AG10803 (cell line): ENCODE results near the gene XPR1.
"Not testable (repeated sequence)": the region's sequence is repeated elsewhere in the genome, so short reads cannot be mapped to it uniquely, and the experiment has no call there.

ENCODE experiments used
- DNase-seq: peaks from one replicate; pipeline ENCODE4 v3.0.0; 2010; ENCODE audit warnings: low read depth
- H3K4me3 ChIP-seq: 2 replicates; pipeline ENCODE4 v1.5.1; 2011; ENCODE audit warnings: mild to moderate bottlenecking, low read length, control low read depth
- CTCF ChIP-seq: conservative IDR thresholded peaks from 2 replicates; pipeline ENCODE4 v1.5.1; 2011; ENCODE audit warnings: mild to moderate bottlenecking, low read length, control low read depth, inconsistent platforms

XPR1 gene

GRCh38 chr1:180643693-180644092 is 11.9 kb downstream of the XPR1 start:
- no peak for TF ChIP-seq CTCF
- peak; percentile 38 for DNase-seq
- no peak overlapping the region for H3K4me3 ChIP-seq

GRCh38 chr1:180644526-180645192 is 12.8 kb downstream of the XPR1 start:
- no peak for TF ChIP-seq CTCF
- DNase-seq: no peak
- no peak overlapping the region for H3K4me3 ChIP-seq

- DNase-seq, H3K4me3 ChIP-seq: not testable (repeated sequence)
Observed at GRCh38 chr1:180645261-180645660, 13.4 kb downstream of the XPR1 start.

- DNase-seq: no peak
- no peak for TF ChIP-seq CTCF
- no peak overlapping the region for H3K4me3 ChIP-seq
Observed at GRCh38 chr1:180646093-180646492, 14.3 kb downstream of the XPR1 start.

- DNase-seq: no peak
- TF ChIP-seq CTCF: no peak
- no peak overlapping the region for H3K4me3 ChIP-seq
Observed at GRCh38 chr1:180646547-180646946, 14.7 kb downstream of the XPR1 start.

GRCh38 chr1:180652792-180653191 is 21.0 kb downstream of the XPR1 start:
- peak; percentile 34 for DNase-seq
- no peak for TF ChIP-seq CTCF

GRCh38 chr1:180662709-180663108 is 30.9 kb downstream of the XPR1 start:
- TF ChIP-seq CTCF: no peak
- no peak overlapping the region for H3K4me3 ChIP-seq
- no peak for DNase-seq

More at GRCh38 chr1:180652792-180653191, 21.0 kb downstream of the XPR1 start:
- no peak overlapping the region for H3K4me3 ChIP-seq
